HG03060 (cell line): Measurements from ENCODE around the gene DNM3.
A peak's percentile ranks its signal among the peaks of the same experiment; 100 is the strongest.
"Not testable (repeated sequence)": the region's sequence is repeated elsewhere in the genome, so short reads cannot be mapped to it uniquely, and the experiment has no call there.

ENCODE experiments used
- ATAC-seq: cut with Tn5 transposase; IDR thresholded peaks from one replicate; pipeline ENCODE4 v1.9.1; 2021; ENCODE audit warnings: low read depth, moderate number of reproducible peaks; ENCODE audit not compliant: unreplicated experiment

Gene DNM3

GRCh38 chr1:171841050-171841910 is at the start of gene DNM3:
Gene DNM3 (plus strand): TSS chr1:171841498. CDS start chr1:171841657, 159 bp downstream.
- peak; percentile 34 for ATAC-seq

- ATAC-seq = no peak
Measured at GRCh38 chr1:171792656-171793369, 48.5 kb upstream of the DNM3 start.

- no peak for ATAC-seq
Measured at GRCh38 chr1:171793636-171794035, 47.7 kb upstream of the DNM3 start.

GRCh38 chr1:171794085-171794484 is 47.2 kb upstream of the DNM3 start:
- no peak for ATAC-seq

GRCh38 chr1:171796592-171796991 is 44.7 kb upstream of the DNM3 start:
- no peak for ATAC-seq

- ATAC-seq = no peak
Measured at GRCh38 chr1:171798311-171798710, 43.0 kb upstream of the DNM3 start.

- ATAC-seq = no peak
Measured at GRCh38 chr1:171798765-171799164, 42.5 kb upstream of the DNM3 start.

DNA sequence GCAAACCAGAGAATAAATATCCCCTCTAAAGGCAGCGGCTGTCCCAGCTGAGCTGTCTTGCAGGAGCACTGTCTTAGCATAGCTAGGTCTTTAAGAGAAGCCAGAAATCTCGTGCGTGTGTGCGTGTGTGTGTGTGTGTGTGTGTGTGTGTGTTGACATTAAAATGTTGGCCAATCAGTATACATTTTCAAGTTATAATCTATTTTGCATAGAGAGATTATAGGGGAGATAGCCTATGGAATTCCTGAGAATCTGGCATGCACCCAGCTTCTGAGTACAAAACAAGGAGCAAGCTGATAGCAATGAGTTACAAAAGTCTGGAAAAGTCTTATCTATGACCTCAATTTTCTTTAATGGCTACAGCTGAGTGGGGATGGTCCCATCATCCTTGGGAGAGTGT is 42.1 kb upstream of the DNM3 start:
- no peak for ATAC-seq

GRCh38 chr1:171799698-171800097 is 41.6 kb upstream of the DNM3 start:
- not testable (repeated sequence) for ATAC-seq

GRCh38 chr1:171800342-171800741 is 41.0 kb upstream of the DNM3 start:
- no peak for ATAC-seq

DNA sequence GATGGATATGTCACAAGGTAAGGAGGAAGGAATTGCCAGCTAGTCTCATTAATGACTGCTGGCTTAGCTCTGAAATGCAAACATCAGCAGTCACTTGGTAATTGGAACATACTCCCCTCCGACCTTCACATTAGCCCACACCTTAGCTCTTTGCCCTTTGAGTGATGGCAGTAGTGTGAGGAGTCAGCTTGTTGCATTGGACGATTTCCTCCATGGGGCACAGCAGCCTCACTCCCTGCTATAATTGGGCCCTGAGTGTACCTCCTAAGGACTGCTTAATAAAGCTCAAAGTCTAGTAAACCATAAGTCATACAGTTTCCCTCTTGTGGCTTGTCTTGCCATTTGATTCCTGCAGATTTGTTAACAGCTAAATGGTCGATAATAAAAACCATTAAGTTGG is 40.4 kb upstream of the DNM3 start:
- no peak for ATAC-seq

GRCh38 chr1:171801487-171801891 is 39.8 kb upstream of the DNM3 start:
- no peak for ATAC-seq

GRCh38 chr1:171802207-171802606 is 39.1 kb upstream of the DNM3 start:
- no peak for ATAC-seq

GRCh38 chr1:171803045-171803444 is 38.3 kb upstream of the DNM3 start:
- no peak for ATAC-seq

- no peak for ATAC-seq
Measured at GRCh38 chr1:171803461-171804022, 37.8 kb upstream of the DNM3 start.

- ATAC-seq = peak; percentile 66
Measured at GRCh38 chr1:171805395-171806115, 35.7 kb upstream of the DNM3 start.

GRCh38 chr1:171807556-171807955 is 33.7 kb upstream of the DNM3 start:
- ATAC-seq = peak; percentile 38

GRCh38 chr1:171809834-171810233 is 31.5 kb upstream of the DNM3 start:
- no peak for ATAC-seq

DNA sequence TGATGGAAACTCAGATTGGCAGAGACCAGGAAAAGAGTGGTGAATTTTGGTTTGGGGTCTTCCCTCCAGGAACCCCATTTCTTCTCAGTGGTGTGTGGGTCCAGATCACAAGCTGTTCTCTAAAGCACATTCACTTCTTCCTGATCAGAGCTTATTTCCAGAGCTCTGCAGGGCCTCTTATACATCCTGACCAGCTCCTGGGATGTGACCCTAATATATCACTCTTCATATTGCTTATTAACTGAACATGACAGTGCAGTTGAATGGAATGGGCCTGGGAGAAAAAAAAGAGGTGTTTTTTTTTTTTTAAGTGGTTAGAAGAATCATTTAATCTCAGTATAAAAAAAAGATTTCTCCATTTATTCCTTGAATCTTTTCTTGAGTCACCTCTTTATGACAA is 29.6 kb upstream of the DNM3 start:
- ATAC-seq = no peak

GRCh38 chr1:171814692-171815091 is 26.6 kb upstream of the DNM3 start:
- ATAC-seq = no peak
